Ascending aorta (tissue), 2 donors: Measurements from ENCODE around the gene PLET1. TPM values are rescaled to one million over a fixed set of nuclear protein-coding genes. Genes with fewer than 3 reads are reported as not detected.

Source experiments
- DNase-seq, 2 donors: peaks; one replicate each; pipeline ENCODE4 v3.0.0-alpha.2; 2019; ENCODE audit warnings: low spot score in 2 of 2
- H3K27ac ChIP-seq, 2 donors: fragments of 200-600 bp; sonication (generic); one replicate each; pipeline ENCODE4 v1.5.1; 2016 to 2017; ENCODE audit warnings: mild to moderate bottlenecking in 1 of 2
- H3K27me3 ChIP-seq: fragments of 200-600 bp; sonication (generic); one replicate; pipeline ENCODE4 v1.5.1; 2017
- H3K36me3 ChIP-seq, 2 donors: fragments of 200-600 bp; sonication (generic); one replicate each; pipeline ENCODE4 v1.5.1; 2016
- H3K4me1 ChIP-seq, 2 donors: fragments of 200-600 bp; sonication (generic); one replicate each; pipeline ENCODE4 v1.5.1; 2016 to 2017; ENCODE audit warnings: mild to moderate bottlenecking in 1 of 2
- H3K4me3 ChIP-seq, 2 donors: fragments of 200-600 bp; sonication (generic); one replicate each; pipeline ENCODE4 v1.5.1; 2016 to 2017; ENCODE audit warnings: mild to moderate bottlenecking in 1 of 2
- H3K9me3 ChIP-seq, 2 donors: fragments of 200-600 bp; sonication (generic); one replicate each; pipeline ENCODE4 v1.5.1; 2016
- intact Hi-C: fragments of 100-400 bp; cut with DNase I; formaldehyde crosslinking; loops from one replicate; pipeline ENCODE4 v1.15.1; 2023
- total RNA-seq: library from RNA; depleted of rRNA; stranded (reverse); fragments of >200 nt; gene quantifications from one replicate; pipeline ENCODE4 v1.1.0, GENCODE V29; 2016
- TF ChIP-seq, protein P1 (sequence below), 3 experiments: fragments of 200-600 bp in 2 of 3; fragments of 450-650 bp in 1 of 3; sonication (generic) in 2 of 3; IDR thresholded peaks; one replicate each; pipeline ENCODE4 v1.5.1; 2016 to 2019; ENCODE audit warnings: antibody characterized with exemption in 3 of 3, mild to moderate bottlenecking in 1 of 3, moderate library complexity in 1 of 3

The PLET1 gene
- total RNA-seq, 1 donor from 2014 or later: not detected

DNA sequence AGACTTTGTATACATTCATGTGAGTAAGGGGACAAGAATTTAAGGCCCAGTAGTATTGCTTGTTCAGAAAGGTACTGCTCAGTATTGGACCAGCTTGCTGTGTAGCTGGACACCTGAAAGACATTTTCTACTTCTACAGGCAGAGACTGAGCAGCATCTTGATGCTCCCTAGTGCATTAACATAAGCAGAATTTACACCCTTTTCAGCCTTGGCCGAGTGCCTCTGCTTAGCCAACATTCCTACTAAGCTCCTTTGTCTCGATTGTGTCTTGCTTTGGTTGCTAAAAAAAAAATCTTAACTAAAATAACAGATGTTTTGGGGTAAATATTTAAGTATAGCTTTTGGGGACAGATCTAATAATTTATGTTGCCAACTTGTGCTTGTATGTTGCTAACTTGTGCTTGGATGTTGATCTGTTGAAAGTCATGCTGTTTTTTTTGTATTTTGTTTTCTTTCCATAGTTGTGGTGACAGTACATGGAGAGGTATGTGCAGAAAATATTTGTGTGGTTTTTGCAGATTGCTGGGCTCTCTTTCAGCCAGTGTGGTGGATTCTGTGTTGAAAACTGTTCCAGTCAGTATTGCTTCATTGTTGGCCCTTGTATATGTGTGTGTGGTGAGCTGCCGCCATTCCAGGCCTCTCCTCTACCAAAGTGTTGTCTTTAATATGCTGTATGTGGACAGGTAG, 30.8 kb downstream of the PLET1 start:
- no peak overlapping the region for H3K4me3 ChIP-seq
- peaks cover 5 to 34% of the 10 kb centered on the region in 2 donors for H3K36me3 ChIP-seq
- intact Hi-C loops: loop anchor here (5.0 to 10.0 kb wide), 3 partner anchors 455 to 1087 kb away; partner anchors contain the start of gene NCAM1
- no peak overlapping the region for H3K27ac ChIP-seq
- peaks cover 0 to 10% of the 10 kb centered on the region in 2 donors for H3K4me1 ChIP-seq
- no peaks in the 10 kb centered on the region for H3K27me3 ChIP-seq
- no peaks in the 10 kb centered on the region for H3K9me3 ChIP-seq
- no peak for DNase-seq
- TF ChIP-seq, protein P1, sequence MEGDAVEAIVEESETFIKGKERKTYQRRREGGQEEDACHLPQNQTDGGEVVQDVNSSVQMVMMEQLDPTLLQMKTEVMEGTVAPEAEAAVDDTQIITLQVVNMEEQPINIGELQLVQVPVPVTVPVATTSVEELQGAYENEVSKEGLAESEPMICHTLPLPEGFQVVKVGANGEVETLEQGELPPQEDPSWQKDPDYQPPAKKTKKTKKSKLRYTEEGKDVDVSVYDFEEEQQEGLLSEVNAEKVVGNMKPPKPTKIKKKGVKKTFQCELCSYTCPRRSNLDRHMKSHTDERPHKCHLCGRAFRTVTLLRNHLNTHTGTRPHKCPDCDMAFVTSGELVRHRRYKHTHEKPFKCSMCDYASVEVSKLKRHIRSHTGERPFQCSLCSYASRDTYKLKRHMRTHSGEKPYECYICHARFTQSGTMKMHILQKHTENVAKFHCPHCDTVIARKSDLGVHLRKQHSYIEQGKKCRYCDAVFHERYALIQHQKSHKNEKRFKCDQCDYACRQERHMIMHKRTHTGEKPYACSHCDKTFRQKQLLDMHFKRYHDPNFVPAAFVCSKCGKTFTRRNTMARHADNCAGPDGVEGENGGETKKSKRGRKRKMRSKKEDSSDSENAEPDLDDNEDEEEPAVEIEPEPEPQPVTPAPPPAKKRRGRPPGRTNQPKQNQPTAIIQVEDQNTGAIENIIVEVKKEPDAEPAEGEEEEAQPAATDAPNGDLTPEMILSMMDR (IDR thresholded peaks at IDR 0.05): no peak

DNA sequence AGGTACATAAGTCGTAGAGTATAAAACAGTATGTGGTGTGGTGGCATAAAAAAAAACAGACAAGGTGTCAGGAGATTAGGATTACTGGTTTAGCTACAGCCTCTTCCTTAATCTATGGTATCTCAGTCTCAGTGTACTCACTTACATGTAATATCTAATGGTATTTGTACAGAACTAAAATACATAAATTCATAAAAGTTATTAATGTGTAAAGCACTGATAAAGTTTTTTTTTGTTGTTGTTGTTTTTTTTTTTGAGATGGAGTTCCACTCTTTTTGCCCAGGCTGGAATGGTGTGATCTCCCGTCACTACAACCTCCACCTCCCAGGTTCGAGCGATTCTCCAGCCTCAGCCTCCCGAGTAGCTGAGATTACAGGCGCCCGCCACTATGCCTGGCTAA, 31.5 kb downstream of the PLET1 start:
- intact Hi-C loops: loop anchor here (5.0 to 10.0 kb wide), 3 partner anchors 454 to 1088 kb away; partner anchors contain the start of gene NCAM1
- Histone ChIP-seq H3K4me1 (peaks cover 0 to 10% of the 10 kb centered on the region in 2 donors), H3K4me3 (no peak overlapping the region), H3K9me3 (no peaks in the 10 kb centered on the region), H3K27me3 (no peaks in the 10 kb centered on the region), H3K27ac (no peak overlapping the region), H3K36me3 (peaks cover 5 to 34% of the 10 kb centered on the region in 2 donors)
- no peak for DNase-seq
- TF ChIP-seq, protein P1 (IDR thresholded peaks at IDR 0.05): no peak

DNA sequence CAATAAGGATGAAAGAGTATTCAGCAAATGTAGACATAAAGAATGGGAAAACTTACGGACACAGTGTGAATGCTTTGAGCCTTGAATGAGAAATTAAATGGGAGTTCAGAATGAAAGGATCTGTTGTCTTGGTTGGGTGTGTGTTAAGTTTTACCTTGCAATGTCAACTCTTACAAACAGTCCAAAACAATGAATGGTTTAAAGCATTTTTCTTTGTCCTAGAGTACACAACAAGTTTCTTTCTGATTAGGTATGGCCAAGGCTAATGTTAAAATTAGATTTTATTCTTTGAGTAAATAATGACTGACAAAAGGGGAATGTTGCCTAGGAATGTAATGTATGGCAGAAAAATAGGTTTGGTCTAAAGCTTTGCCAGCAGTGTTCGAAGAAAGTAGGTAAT, 32.0 kb downstream of the PLET1 start:
- Histone ChIP-seq H3K4me3 (no peak overlapping the region), H3K27ac (no peak overlapping the region), H3K4me1 (peaks cover 0 to 10% of the 10 kb centered on the region in 2 donors), H3K27me3 (no peaks in the 10 kb centered on the region), H3K36me3 (peaks cover 5 to 34% of the 10 kb centered on the region in 2 donors), H3K9me3 (no peaks in the 10 kb centered on the region)
- TF ChIP-seq, protein P1 (IDR thresholded peaks at IDR 0.05): no peak
- DNase-seq: no peak
- intact Hi-C loops: loop anchor here (5.0 to 10.0 kb wide), 3 partner anchors 454 to 1089 kb away; partner anchors contain the start of gene NCAM1

DNA sequence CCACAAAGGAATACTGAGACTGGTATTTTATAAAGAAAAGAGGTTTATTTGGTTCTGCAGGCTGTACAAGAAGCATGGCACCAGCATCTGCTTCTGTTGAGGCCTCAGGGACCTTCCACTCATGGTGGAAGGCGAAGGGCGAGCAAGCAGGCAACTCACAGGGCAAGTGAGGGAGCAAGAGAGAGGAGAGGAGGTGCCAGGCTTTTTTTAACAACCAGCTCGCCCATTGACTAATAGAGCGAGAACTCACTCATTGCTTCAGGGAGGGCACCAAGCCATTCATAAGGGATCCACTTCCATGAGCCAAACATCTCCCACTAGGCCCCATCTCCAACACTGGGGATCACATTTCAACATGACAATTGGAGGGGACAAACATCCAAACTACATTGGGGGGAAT, 33.2 kb downstream of the PLET1 start:
- TF ChIP-seq, protein P1 (IDR thresholded peaks at IDR 0.05): no peak
- peak overlapping the region; percentile 79 to 85 for H3K4me3 ChIP-seq
- peaks cover 5 to 25% of the 10 kb centered on the region in 2 donors for H3K36me3 ChIP-seq
- no peak for DNase-seq
- H3K27me3 ChIP-seq: no peaks in the 10 kb centered on the region
- intact Hi-C loops: loop anchor here (5.0 to 10.0 kb wide), 3 partner anchors 453 to 1090 kb away; partner anchors contain the start of gene NCAM1
- H3K9me3 ChIP-seq: no peaks in the 10 kb centered on the region
- peaks cover 0 to 10% of the 10 kb centered on the region in 2 donors for H3K4me1 ChIP-seq
- H3K27ac ChIP-seq: peak overlapping the region; percentile 93 to 97

DNA sequence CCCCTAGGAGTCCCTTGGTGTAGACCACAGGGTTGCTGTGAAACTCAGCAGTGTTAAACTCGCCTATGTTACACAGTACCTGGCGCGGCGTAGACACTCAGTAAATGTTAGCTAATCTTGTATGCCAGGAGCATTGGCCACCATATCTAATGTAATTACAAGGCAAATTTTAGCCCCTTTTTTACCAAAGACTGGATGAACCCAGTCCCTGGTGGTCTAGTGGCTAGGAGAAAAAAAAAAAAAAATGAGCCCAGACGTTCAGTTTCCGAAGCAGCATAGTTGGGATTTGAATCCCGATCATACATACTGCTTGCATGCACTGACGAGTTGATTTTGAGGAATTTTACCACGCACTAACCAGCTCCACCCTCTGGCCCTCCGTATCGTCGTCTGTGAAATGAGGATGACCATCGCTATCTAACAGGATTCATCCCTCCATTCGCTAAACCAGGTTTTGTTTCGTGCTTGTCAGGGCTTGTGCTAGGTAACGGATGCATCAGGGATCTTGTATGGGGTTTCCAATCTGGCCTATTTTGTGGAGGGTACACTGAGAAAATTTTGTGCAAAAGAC, 33.7 kb downstream of the PLET1 start:
- no peak for DNase-seq
- Histone ChIP-seq H3K27ac (peak overlapping the region; percentile 93 to 97), H3K9me3 (no peaks in the 10 kb centered on the region), H3K4me1 (peaks cover 0 to 10% of the 10 kb centered on the region in 2 donors), H3K36me3 (peaks cover 5 to 24% of the 10 kb centered on the region in 2 donors), H3K27me3 (no peaks in the 10 kb centered on the region), H3K4me3 (peak overlapping the region; percentile 79 to 85)
- TF ChIP-seq, protein P1 (IDR thresholded peaks at IDR 0.05): no peak
- intact Hi-C loops: loop anchor here (5.0 to 10.0 kb wide), 3 partner anchors 452 to 1090 kb away; partner anchors contain the start of gene NCAM1
